SK-N-SH treated with all-trans-retinoic acid at 6 μM for 48 hours (cell line): ENCODE measurements around the gene OSBPL7.

Experiments used
- ATAC-seq: fragments of 200-7000 bp; cut with Tn5 transposase; 3 replicates; pipeline ENCODE4 v1.9.1; 2020; ENCODE audit warnings: mild to moderate bottlenecking, moderate library complexity
- ARNTL ChIP-seq: fragments of 450-650 bp; formaldehyde crosslinking; IDR thresholded peaks from 2 replicates; pipeline ENCODE4 v1.5.0; 2020; ENCODE audit warnings: low read depth, mild to moderate bottlenecking, moderate library complexity, borderline replicate concordance
- BACH2 ChIP-seq: fragments of 250-450 bp; sonication (Bioruptor Pico); IDR thresholded peaks from 2 replicates; pipeline ENCODE4 v1.9.0; 2021; ENCODE audit warnings: mild to moderate bottlenecking, borderline replicate concordance
- CREB5 ChIP-seq: fragments of 250-450 bp; sonication (Bioruptor Pico); IDR thresholded peaks from 2 replicates; pipeline ENCODE4 v1.5.1; 2020; ENCODE audit warnings: low read depth, mild to moderate bottlenecking, moderate library complexity
- CSDC2 ChIP-seq: fragments of 250-450 bp; sonication (Bioruptor Pico); IDR thresholded peaks from 2 replicates; pipeline ENCODE4 v1.5.0; 2020; ENCODE audit warnings: mild to moderate bottlenecking, moderate library complexity
- ESRRG ChIP-seq: fragments of 250-450 bp; sonication (Bioruptor Pico); IDR thresholded peaks from 2 replicates; pipeline ENCODE4 v1.6.1; 2021; ENCODE audit warnings: mild to moderate bottlenecking
- ISL1 ChIP-seq: fragments of 250-450 bp; sonication (Bioruptor Pico); IDR thresholded peaks from 2 replicates; pipeline ENCODE4 v2.1.2; 2022; ENCODE audit warnings: mild to moderate bottlenecking, moderate library complexity
- OSR1 ChIP-seq: fragments of 250-450 bp; sonication (Bioruptor Pico); IDR thresholded peaks from 2 replicates; pipeline ENCODE4 v1.8.0; 2022; ENCODE audit warnings: moderate library complexity, mild to moderate bottlenecking, inconsistent platforms
- PATZ1 ChIP-seq: fragments of 250-450 bp; sonication (Bioruptor Pico); IDR thresholded peaks from 2 replicates; pipeline ENCODE4 v1.8.0; 2020; ENCODE audit warnings: mild to moderate bottlenecking, moderate library complexity, borderline replicate concordance
- PPARA ChIP-seq: fragments of 250-450 bp; sonication (Bioruptor Pico); IDR thresholded peaks from 2 replicates; pipeline ENCODE4 v1.5.0; 2020; ENCODE audit warnings: mild to moderate bottlenecking, borderline replicate concordance
- SNAI2 ChIP-seq: fragments of 250-450 bp; sonication (Bioruptor Pico); IDR thresholded peaks from 2 replicates; pipeline ENCODE4 v1.5.0; 2020; ENCODE audit warnings: mild to moderate bottlenecking, moderate library complexity
- TCF4 ChIP-seq: fragments of 250-450 bp; sonication (Bioruptor Pico); IDR thresholded peaks from 2 replicates; pipeline ENCODE4 v1.8.0; 2021; ENCODE audit warnings: mild to moderate bottlenecking, moderate library complexity, borderline replicate concordance
- TOX ChIP-seq: fragments of 250-450 bp; sonication (Bioruptor Pico); IDR thresholded peaks from 2 replicates; pipeline ENCODE4 v1.8.0; 2021; ENCODE audit warnings: mild to moderate bottlenecking, moderate library complexity, borderline replicate concordance
- ZC3H10 ChIP-seq: fragments of 250-450 bp; sonication (Bioruptor Pico); IDR thresholded peaks from 2 replicates; pipeline ENCODE4 v1.5.1; 2021; ENCODE audit warnings: mild to moderate bottlenecking, moderate library complexity
- ZFP3 ChIP-seq: fragments of 250-450 bp; sonication (Bioruptor Pico); IDR thresholded peaks from 2 replicates; pipeline ENCODE4 v1.5.0; 2020; ENCODE audit warnings: mild to moderate bottlenecking, moderate library complexity
- ZFP30 ChIP-seq: fragments of 450-650 bp; formaldehyde crosslinking; IDR thresholded peaks from 2 replicates; pipeline ENCODE4 v1.5.0; 2022; ENCODE audit warnings: mild to moderate bottlenecking, moderate library complexity
- ZNF70 ChIP-seq: fragments of 450-650 bp; formaldehyde crosslinking; IDR thresholded peaks from 2 replicates; pipeline ENCODE4 v1.5.0; 2020; ENCODE audit warnings: mild to moderate bottlenecking, moderate library complexity
- ZNF8 ChIP-seq: fragments of 450-650 bp; formaldehyde crosslinking; IDR thresholded peaks from 2 replicates; pipeline ENCODE4 v1.5.0; 2020; ENCODE audit warnings: mild to moderate bottlenecking, moderate library complexity
- TF ChIP-seq, protein P1 (sequence below): fragments of 250-450 bp; sonication (Bioruptor Pico); IDR thresholded peaks from 2 replicates; pipeline ENCODE4 v1.5.1; 2021; ENCODE audit warnings: mild to moderate bottlenecking, moderate library complexity
- TF ChIP-seq, protein P2 (sequence below): fragments of 250-450 bp; sonication (Bioruptor Pico); IDR thresholded peaks from 2 replicates; pipeline ENCODE4 v1.8.0; 2021; ENCODE audit warnings: low read depth, mild to moderate bottlenecking, moderate library complexity, borderline replicate concordance
- TF ChIP-seq, protein P3 (sequence below): fragments of 250-450 bp; sonication (Bioruptor Pico); IDR thresholded peaks from 2 replicates; pipeline ENCODE4 v1.5.0; 2020; ENCODE audit warnings: mild to moderate bottlenecking, moderate library complexity

The OSBPL7 gene

DNA sequence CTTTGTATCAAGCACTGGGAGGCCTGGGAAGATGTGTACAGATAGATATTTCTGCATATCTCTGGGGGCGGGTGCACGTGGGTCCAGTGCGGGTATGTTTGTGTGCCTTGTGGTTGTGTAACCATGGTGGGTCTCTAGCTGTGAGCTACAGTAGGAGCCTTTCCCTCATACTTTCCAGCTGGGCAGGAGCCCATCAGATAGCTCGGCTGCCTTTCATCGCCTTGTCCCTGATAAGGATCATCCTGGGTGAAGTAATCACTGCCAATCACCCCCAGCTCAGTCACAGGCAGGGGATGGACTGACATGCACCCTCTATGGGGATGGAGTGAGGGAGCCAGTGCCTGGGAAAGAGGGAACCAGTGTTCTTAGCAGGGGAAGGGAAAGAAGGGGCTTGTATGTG lies 22.6 kb upstream of the OSBPL7 start (continued):
- TF ChIP-seq PATZ1 (no peak), SNAI2 (CRISPR knock-in tag) (no peak), ZNF8 (CRISPR knock-in tag) (no peak)

DNA sequence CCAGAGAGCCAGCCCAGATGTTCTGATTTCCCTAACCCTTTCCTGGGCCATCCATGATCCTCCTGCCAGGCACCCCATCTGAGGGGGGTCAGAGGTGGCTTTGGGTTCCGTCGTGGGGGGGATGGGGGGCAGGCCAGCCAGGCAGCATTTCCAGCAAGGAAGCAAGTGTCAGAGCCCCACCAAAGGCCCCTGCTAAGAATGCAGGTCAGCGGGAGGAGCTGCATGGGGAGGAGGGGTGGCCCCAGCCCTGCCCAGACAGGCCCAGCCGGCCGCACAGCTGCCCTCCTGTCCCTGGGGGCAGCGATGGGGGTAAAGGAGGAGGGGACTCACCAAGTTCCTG lies 21.8 kb upstream of the OSBPL7 start:
- ATAC-seq: no peak

GRCh38 chr17:47841488-47842291 lies 20.1 kb upstream of the OSBPL7 start:
- TF ChIP-seq PPARA: no peak
- TF ChIP-seq ZFP30: no peak
- no peak for TF ChIP-seq ZFP3 (CRISPR knock-in tag)
- TF ChIP-seq CSDC2 (CRISPR knock-in tag): no peak
- no peak for TF ChIP-seq SNAI2 (CRISPR knock-in tag)
- no peak for TF ChIP-seq ARNTL (CRISPR knock-in tag)
- TF ChIP-seq CREB5: no peak
- no peak for TF ChIP-seq ESRRG (CRISPR knock-in tag)
- TF ChIP-seq ZC3H10 (CRISPR knock-in tag): no peak
- peak; percentile 1; the same call in 2 of the 3 replicates for ATAC-seq

More for the DNA sequence above, 21.8 kb upstream of the OSBPL7 start:
- TF ChIP-seq PATZ1 (no peak), TCF4 (CRISPR knock-in tag) (no peak), ESRRG (CRISPR knock-in tag) (no peak), CREB5 (no peak), ISL1 (CRISPR knock-in tag) (no peak), PPARA (no peak), ZNF70 (CRISPR knock-in tag) (no peak), OSR1 (CRISPR knock-in tag) (no peak), ARNTL (CRISPR knock-in tag) (no peak), TOX (no peak), CSDC2 (CRISPR knock-in tag) (no peak), ZC3H10 (CRISPR knock-in tag) (no peak)
- TF ChIP-seq, protein P1, sequence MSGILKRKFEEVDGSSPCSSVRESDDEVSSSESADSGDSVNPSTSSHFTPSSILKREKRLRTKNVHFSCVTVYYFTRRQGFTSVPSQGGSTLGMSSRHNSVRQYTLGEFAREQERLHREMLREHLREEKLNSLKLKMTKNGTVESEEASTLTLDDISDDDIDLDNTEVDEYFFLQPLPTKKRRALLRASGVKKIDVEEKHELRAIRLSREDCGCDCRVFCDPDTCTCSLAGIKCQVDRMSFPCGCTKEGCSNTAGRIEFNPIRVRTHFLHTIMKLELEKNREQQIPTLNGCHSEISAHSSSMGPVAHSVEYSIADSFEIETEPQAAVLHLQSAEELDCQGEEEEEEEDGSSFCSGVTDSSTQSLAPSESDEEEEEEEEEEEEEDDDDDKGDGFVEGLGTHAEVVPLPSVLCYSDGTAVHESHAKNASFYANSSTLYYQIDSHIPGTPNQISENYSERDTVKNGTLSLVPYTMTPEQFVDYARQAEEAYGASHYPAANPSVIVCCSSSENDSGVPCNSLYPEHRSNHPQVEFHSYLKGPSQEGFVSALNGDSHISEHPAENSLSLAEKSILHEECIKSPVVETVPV (CRISPR knock-in tag): no peak

GRCh38 chr17:47840742-47841487 lies 19.3 kb upstream of the OSBPL7 start, which contains the start of gene SCRN2:
SCRN2 (minus strand) TSS chr17:47841273; CDS start chr17:47840843, 430 bp downstream.
- peak; percentile 90 for ATAC-seq
- TF ChIP-seq ISL1 (CRISPR knock-in tag) (no peak), CSDC2 (CRISPR knock-in tag) (no peak), ZC3H10 (CRISPR knock-in tag) (no peak), OSR1 (CRISPR knock-in tag) (no peak), BACH2 (CRISPR knock-in tag) (0 out of 2 replicates have a peak, but pooled peaks have one; percentile 12), ZFP3 (CRISPR knock-in tag) (no peak), TCF4 (CRISPR knock-in tag) (peak; percentile 32; the same call in 1 of the 2 replicates), CREB5 (no peak)
- TF ChIP-seq, protein P2, sequence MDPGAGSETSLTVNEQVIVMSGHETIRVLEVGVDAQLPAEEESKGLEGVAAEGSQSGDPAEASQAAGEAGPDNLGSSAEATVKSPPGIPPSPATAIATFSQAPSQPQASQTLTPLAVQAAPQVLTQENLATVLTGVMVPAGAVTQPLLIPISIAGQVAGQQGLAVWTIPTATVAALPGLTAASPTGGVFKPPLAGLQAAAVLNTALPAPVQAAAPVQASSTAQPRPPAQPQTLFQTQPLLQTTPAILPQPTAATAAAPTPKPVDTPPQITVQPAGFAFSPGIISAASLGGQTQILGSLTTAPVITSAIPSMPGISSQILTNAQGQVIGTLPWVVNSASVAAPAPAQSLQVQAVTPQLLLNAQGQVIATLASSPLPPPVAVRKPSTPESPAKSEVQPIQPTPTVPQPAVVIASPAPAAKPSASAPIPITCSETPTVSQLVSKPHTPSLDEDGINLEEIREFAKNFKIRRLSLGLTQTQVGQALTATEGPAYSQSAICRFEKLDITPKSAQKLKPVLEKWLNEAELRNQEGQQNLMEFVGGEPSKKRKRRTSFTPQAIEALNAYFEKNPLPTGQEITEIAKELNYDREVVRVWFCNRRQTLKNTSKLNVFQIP: no peak
- TF ChIP-seq, protein P3, sequence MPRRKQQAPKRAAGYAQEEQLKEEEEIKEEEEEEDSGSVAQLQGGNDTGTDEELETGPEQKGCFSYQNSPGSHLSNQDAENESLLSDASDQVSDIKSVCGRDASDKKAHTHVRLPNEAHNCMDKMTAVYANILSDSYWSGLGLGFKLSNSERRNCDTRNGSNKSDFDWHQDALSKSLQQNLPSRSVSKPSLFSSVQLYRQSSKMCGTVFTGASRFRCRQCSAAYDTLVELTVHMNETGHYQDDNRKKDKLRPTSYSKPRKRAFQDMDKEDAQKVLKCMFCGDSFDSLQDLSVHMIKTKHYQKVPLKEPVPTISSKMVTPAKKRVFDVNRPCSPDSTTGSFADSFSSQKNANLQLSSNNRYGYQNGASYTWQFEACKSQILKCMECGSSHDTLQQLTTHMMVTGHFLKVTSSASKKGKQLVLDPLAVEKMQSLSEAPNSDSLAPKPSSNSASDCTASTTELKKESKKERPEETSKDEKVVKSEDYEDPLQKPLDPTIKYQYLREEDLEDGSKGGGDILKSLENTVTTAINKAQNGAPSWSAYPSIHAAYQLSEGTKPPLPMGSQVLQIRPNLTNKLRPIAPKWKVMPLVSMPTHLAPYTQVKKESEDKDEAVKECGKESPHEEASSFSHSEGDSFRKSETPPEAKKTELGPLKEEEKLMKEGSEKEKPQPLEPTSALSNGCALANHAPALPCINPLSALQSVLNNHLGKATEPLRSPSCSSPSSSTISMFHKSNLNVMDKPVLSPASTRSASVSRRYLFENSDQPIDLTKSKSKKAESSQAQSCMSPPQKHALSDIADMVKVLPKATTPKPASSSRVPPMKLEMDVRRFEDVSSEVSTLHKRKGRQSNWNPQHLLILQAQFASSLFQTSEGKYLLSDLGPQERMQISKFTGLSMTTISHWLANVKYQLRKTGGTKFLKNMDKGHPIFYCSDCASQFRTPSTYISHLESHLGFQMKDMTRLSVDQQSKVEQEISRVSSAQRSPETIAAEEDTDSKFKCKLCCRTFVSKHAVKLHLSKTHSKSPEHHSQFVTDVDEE (CRISPR knock-in tag): no peak
